ENCODE data around the gene CFAP126.
"Not testable (repeated sequence)": the region's sequence is repeated elsewhere in the genome, so short reads cannot be mapped to it uniquely, and the experiment has no call there.

Gene CFAP126

DNA sequence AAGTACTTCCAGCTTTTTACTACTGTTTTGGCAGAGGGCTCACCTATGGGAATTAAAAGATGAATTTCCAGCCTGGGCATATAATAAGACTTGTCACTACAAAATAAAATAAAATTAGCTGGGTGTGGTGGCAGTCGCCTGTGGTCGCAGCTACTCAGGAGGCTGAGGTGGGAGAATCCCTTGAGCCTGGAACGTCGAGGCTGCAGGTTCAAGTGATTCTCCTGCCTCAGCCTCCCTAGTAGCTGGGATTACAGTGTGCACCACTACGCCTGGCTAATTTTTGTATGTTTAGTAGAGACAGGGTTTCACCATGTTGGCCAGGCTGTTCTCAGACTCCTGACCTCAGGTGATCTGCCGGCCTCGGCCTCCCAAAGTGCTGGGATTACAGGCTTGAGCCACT, 23.5 kb upstream of the CFAP126 start:
- H3K4me3 Mint-ChIP-seq = peak overlapping the region; percentile 91
- peaks cover 32% of the 10 kb centered on the region for H3K4me1 Mint-ChIP-seq (ENCODE audit: low read depth)
- H3K36me3 Mint-ChIP-seq; H3K9me3 Mint-ChIP-seq (ENCODE audit: low read depth); H3K27me3 Mint-ChIP-seq: not testable (repeated sequence)
- H3K27ac Mint-ChIP-seq = peak overlapping the region; percentile 59

DNA sequence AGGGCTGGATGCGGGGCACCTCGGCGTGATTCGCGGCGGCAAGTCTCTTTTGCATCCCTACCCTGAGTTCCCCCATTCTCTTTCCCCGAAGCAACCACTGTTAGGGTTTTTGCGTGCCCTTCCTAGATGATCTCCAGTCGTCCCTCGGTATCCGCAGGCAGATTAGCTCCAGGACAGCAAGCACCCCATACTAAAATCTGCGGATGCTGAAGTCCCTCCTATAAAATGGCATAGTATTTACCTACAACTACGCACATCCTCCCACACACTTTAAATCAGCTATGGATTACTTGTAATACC, 22.8 kb upstream of the CFAP126 start:
- Mint-ChIP-seq H3K4me1 (ENCODE audit: low read depth) (peaks cover 33% of the 10 kb centered on the region), H3K4me3 (peak overlapping the region; percentile 91), H3K27me3 (no peaks in the 10 kb centered on the region), H3K36me3 (no peaks in the 10 kb centered on the region), H3K27ac (peak overlapping the region; percentile 88), H3K9me3 (ENCODE audit: low read depth) (no peaks in the 10 kb centered on the region)

DNA sequence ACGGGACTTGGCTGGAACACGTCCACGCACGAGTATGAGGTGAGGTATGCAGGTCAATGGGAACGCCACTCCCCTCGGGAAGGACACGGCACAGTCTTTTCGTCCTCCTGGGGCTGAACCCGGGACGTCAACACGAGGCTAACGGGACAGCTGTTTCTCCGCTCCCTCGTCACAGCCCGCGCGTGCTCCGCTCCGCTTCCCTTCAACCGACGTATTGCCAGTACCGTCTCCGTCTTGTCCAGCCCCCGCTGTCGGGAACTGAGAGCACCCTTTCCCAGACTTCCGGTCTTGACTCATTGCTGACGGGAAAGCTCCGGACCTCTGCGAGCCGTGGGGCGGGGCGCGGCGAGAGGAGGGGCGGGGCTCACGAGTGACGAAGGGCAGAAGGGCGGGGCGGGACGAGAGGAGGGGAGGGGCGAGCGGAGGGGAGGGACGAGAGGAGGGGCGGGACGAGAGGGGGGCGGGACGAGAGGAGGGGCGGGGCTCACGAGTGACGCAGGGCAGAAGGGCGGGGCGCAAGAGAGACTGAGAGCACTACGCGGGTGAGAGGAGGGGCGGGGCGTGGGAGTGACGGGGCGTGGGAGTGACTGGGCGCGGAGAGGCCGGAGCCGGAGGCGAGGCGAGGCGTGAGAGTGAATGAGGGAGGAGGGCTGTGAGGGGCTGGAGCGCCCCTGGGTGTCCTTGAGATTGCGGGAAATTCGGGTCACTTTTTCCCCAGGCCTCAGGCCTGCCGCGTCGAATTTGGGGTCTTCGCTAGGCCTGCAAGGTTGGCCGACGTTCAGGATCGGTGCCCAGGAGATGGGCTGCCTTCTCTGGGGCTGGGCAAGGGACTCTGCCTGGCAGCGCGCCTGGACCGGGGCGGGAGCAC, 22.2 kb upstream of the CFAP126 start:
- Mint-ChIP-seq H3K4me3 (peak overlapping the region; percentile 91), H3K27me3 (no peaks in the 10 kb centered on the region), H3K4me1 (ENCODE audit: low read depth) (peaks cover 33% of the 10 kb centered on the region), H3K36me3 (no peaks in the 10 kb centered on the region), H3K27ac (peak overlapping the region; percentile 94), H3K9me3 (ENCODE audit: low read depth) (no peaks in the 10 kb centered on the region)

DNA sequence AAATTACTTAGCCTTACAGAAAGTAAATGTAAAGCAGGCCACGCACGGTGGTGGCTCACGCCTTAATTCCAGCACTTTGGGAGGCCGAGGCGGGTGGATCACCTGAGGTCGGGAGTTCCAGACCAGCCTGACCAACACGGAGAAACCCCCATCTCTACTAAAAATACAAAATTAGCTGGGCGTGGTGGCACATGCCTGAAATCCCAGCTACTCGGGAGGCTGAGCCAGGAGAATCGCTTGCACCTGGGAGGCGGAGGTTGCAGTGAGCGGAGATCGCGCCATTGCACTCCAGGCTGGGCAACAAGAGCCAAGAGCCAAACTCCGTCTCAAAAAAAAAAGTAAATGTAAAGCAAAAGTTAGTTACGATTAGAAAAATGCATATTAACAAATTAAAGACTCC, 21.5 kb upstream of the CFAP126 start:
- not testable (repeated sequence) for H3K9me3 Mint-ChIP-seq (ENCODE audit: low read depth); H3K27me3 Mint-ChIP-seq; H3K36me3 Mint-ChIP-seq
- H3K27ac Mint-ChIP-seq = peak overlapping the region; percentile 94
- peaks cover 33% of the 10 kb centered on the region for H3K4me1 Mint-ChIP-seq (ENCODE audit: low read depth)
- H3K4me3 Mint-ChIP-seq = peak overlapping the region; percentile 91

DNA sequence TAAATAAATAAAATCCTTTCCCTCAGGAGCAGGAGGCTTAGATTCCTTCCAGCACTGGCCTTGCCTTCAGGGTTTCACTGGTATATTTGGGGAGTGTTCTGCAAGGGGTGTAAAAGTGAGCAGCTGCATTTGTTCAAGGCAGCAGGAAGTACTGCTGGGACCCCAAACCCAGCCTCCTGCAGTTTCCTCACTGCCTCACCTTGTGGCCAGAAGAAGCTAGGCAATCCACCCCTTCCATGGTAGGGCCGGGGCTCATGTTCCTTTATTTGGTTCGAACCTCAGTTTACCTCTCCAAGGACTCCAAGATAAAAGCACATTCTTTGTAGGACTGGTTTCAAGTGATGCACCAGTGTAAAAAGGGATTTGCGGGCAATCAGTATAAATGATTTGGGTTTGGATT, 21.0 kb upstream of the CFAP126 start:
- peak overlapping the region; percentile 91 for H3K4me3 Mint-ChIP-seq
- no peaks in the 10 kb centered on the region for H3K9me3 Mint-ChIP-seq (ENCODE audit: low read depth)
- H3K27me3 Mint-ChIP-seq = no peaks in the 10 kb centered on the region
- no peaks in the 10 kb centered on the region for H3K36me3 Mint-ChIP-seq
- H3K27ac Mint-ChIP-seq = peak overlapping the region; percentile 94
- H3K4me1 Mint-ChIP-seq (ENCODE audit: low read depth) = peaks cover 33% of the 10 kb centered on the region

DNA sequence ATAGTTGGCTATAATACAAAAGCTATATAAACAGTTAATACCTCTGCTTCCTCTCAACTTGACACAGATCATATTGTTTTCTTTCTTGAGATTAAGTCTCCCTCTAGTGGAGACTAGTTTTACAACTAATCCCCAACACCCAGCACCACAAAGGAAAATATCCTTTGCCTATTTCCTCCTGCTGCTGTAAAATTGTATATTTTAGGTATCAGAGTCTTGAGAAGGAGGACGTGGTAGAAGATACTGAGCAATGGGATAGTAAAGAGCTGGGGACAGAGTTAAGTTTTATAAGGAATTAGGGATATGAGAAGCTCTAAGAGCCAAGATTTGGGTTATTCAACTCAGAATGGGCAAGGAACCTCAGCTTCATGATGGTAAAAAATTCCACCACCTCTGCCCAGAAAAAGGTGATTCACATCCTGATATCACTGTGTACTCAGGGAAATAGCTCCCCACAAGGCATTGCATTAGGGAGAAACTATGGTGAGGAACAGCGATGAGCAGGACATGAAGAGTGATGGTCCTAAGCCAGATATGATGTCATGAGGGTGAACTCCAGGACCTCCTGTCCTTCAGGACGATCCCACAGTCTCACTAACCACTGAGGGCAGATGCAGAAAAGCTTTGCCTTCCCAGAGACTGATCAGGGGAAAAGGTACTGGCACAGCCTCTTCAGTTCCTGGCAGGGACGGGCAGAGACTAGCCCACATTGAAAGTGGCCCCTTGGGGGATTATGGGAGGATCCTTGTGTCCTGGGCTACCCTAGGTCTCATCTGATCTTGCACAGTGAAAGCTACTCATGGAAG, 14.7 kb upstream of the CFAP126 start:
- Mint-ChIP-seq H3K27me3 (no peaks in the 10 kb centered on the region), H3K4me3 (no peak overlapping the region), H3K9me3 (ENCODE audit: low read depth) (no peaks in the 10 kb centered on the region), H3K36me3 (no peaks in the 10 kb centered on the region), H3K4me1 (ENCODE audit: low read depth) (peaks cover 14% of the 10 kb centered on the region), H3K27ac (no peak overlapping the region)

DNA sequence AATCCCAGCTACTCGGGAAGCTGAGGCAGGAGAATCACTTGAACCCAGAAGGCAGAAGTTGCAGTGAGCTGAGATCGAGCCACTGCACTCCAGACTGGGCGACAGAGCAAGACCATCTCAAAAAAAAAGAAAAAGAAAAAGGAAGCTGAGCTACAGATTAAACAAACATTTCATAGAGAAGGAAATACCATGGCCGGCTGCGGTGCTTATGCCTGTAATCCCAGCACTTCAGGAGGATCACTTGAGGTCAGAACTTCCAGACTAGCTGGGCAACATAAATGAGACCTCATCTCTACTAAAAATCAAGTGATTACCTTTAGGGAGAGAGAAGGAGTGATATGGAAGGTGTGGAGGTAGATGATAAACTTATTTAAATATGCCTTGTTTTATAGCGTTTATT, 14.0 kb upstream of the CFAP126 start:
- Mint-ChIP-seq H3K36me3 (no peaks in the 10 kb centered on the region), H3K27me3 (no peaks in the 10 kb centered on the region), H3K4me3 (no peak overlapping the region), H3K27ac (no peak overlapping the region), H3K9me3 (ENCODE audit: low read depth) (no peaks in the 10 kb centered on the region), H3K4me1 (ENCODE audit: low read depth) (peaks cover 9% of the 10 kb centered on the region)

DNA sequence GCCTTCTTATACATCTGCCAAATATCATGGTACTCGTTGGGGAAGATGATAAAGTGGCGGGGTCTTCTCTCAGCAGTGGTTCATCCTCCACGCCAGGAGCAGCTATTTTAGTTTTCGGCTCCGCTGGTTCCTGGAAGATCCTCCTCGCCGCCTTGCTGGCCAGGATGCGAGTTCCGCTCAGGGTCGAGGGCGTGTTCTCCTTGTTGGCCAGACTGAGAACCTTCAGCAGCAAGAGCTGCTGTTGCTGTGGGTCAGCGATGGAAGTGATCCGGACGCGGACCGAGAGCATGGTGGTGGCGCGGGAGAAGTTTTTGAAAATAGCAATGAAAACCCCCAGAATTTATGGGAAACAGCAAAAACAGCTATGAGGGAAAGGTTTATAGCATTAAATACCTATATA, 11.4 kb upstream of the CFAP126 start:
- Mint-ChIP-seq H3K27me3 (no peaks in the 10 kb centered on the region), H3K36me3 (no peaks in the 10 kb centered on the region), H3K9me3 (ENCODE audit: low read depth) (no peaks in the 10 kb centered on the region), H3K4me1 (ENCODE audit: low read depth) (peaks cover 2% of the 10 kb centered on the region), H3K27ac (no peak overlapping the region), H3K4me3 (no peak overlapping the region)

DNA sequence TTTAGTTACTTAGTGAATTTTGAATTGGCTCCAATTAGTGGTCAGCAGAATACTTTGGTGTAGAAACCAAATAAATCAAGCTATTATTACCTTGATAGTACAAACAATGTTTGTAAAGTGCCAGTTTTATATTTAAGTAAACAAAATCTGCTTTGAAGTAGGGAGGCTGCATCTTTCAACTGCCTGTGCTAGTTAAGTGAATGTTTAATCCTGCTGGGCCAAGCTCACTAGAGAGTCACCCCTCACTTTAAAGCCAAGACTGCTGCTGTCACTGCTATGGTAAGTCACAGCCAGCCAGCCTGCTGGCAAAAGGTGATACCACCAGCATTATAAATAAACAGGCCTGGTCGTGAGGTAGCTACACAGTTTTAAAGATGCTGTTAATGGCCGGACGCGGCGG, 10.3 kb upstream of the CFAP126 start:
- Mint-ChIP-seq H3K27me3 (no peaks in the 10 kb centered on the region), H3K9me3 (ENCODE audit: low read depth) (no peaks in the 10 kb centered on the region), H3K4me1 (ENCODE audit: low read depth) (peaks cover 2% of the 10 kb centered on the region), H3K27ac (no peak overlapping the region), H3K4me3 (no peak overlapping the region), H3K36me3 (no peaks in the 10 kb centered on the region)

DNA sequence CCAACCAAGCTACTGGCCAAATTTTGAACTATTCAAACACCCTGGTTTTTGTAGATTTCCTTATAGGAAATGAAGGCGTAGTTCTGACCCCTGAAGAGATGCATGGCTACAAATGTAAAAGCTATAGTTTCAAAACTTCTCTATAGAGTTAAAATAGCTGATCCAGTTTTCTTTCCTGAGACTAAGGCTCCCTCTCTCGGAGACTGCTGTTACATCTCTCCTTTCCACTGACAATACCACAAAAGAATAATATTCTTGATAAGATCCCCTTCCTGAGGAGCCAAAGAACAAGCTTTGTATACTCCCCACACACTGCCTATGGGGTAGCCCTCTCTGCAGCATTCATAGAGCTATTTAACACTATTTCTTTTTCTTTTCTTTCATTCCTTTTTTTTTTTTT, 6.7 kb upstream of the CFAP126 start:
- no peaks in the 10 kb centered on the region for H3K9me3 Mint-ChIP-seq (ENCODE audit: low read depth)
- H3K4me1 Mint-ChIP-seq (ENCODE audit: low read depth) = no peaks in the 10 kb centered on the region
- H3K4me3 Mint-ChIP-seq = no peak overlapping the region
- H3K36me3 Mint-ChIP-seq = no peaks in the 10 kb centered on the region
- H3K27ac Mint-ChIP-seq = no peak overlapping the region
- no peaks in the 10 kb centered on the region for H3K27me3 Mint-ChIP-seq

DNA sequence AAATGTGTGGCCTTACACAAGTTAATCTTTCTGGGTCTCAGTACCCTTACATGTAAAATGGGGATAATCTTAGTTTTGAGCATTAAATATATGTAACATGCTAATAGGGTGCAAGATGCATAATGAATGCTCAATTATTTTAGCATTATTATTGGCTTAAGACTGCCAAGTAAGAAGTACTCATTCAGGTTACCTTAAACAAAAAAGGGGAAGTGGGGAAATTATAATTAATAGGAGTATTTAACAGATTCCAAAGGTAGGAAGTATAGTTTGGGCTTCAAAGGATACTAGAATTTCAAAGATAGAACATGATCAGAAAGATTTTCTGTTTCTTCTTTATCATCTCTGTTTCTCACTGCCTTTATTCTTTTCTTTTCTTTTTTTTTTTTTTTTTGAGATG, 5.8 kb upstream of the CFAP126 start:
- H3K4me3 Mint-ChIP-seq = no peak overlapping the region
- no peak overlapping the region for H3K27ac Mint-ChIP-seq
- H3K9me3 Mint-ChIP-seq (ENCODE audit: low read depth) = no peaks in the 10 kb centered on the region
- H3K4me1 Mint-ChIP-seq (ENCODE audit: low read depth) = no peaks in the 10 kb centered on the region
- no peaks in the 10 kb centered on the region for H3K27me3 Mint-ChIP-seq
- H3K36me3 Mint-ChIP-seq = no peaks in the 10 kb centered on the region

DNA sequence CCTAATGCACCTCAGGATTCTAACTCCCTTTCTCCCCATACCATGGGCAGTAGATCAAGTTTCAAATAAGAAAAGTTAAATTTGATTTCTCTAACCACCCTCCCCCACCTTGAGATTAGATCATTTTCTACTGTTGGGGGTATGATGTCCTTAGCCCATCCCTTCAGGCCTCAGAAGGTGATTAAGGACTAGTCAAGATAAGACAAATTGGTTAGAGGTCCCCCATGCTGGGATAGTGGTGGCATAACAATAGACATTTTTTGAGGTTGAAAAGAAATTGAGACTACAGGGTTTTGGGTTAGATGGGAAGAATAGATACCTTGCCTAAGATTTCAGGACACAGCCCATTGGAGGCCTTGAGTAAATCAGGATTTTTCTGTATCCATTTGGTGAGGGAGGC, 2.5 kb downstream of the CFAP126 start:
- Mint-ChIP-seq H3K4me3 (no peak overlapping the region), H3K4me1 (ENCODE audit: low read depth) (peaks cover 9% of the 10 kb centered on the region), H3K27ac (peak overlapping the region; percentile 10), H3K9me3 (ENCODE audit: low read depth) (no peaks in the 10 kb centered on the region), H3K36me3 (peaks cover 2% of the 10 kb centered on the region), H3K27me3 (no peaks in the 10 kb centered on the region)

DNA sequence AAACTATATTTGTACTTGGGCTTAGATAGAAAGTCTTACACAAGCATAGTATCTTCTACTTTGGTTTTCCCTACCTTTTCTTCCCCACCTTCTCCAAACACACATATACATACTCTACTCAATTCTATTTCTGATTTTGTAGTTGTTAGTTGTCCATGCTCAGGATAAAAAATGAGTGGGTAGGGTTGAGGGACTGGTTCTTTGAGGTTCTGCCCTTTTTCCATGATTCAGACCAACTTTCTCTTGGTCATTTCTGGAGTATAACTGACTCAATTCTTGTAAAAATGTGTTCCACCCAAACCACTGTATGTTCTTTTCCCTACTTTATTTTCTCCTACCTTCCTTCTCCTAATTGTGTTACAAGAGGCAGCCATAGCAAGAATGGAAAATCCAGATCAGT, 3.3 kb downstream of the CFAP126 start:
- H3K27ac Mint-ChIP-seq = peak overlapping the region; percentile 48
- H3K4me3 Mint-ChIP-seq = no peak overlapping the region
- no peaks in the 10 kb centered on the region for H3K27me3 Mint-ChIP-seq
- peaks cover 2% of the 10 kb centered on the region for H3K36me3 Mint-ChIP-seq
- H3K9me3 Mint-ChIP-seq (ENCODE audit: low read depth) = no peaks in the 10 kb centered on the region
- H3K4me1 Mint-ChIP-seq (ENCODE audit: low read depth) = peaks cover 13% of the 10 kb centered on the region

DNA sequence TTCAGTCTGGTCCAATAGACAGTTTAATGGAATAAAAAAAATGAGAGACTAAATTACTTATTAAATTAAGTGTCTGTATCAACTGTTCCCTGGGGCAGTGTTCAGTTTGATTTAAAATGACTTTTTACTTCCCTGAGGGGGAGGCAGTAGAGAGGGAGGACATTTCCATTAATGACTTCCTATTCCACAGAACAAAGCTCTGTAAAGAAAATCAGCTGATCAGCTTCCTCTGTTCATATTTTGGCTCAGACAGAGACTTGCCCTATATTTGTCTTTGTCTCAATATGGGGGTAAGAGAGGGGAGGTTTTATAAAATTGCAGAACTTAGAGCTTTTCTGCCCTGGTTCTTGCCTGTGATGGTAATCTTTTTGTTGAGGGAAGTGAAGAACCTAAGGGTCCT, 8.4 kb downstream of the CFAP126 start:
- H3K36me3 Mint-ChIP-seq = peaks cover 2% of the 10 kb centered on the region
- no peaks in the 10 kb centered on the region for H3K27me3 Mint-ChIP-seq
- peaks cover 8% of the 10 kb centered on the region for H3K4me1 Mint-ChIP-seq (ENCODE audit: low read depth)
- H3K4me3 Mint-ChIP-seq = no peak overlapping the region
- no peaks in the 10 kb centered on the region for H3K9me3 Mint-ChIP-seq (ENCODE audit: low read depth)
- H3K27ac Mint-ChIP-seq = peak overlapping the region; percentile 46

DNA sequence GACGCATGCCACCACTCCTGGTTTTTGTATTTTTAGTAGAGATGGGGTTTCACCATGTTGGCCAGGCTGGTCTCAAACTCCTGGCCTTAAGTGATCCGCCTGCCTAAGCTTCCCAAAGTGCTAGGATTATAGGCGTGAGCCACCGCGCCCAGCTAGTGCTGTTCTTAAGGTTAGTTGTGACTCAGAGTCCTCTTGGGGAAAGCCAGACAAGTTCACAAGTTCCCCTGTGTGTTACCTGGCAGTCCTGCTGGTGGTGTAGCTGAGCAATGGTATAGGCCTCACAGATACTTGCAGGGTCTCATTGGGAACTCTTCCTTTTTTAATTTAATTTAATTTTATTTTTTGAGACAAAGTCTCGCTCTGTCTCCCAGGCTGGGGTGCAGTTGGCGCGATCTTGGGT, 10.6 kb downstream of the CFAP126 start:
- Mint-ChIP-seq H3K36me3 (peaks cover 2% of the 10 kb centered on the region), H3K9me3 (ENCODE audit: low read depth) (no peaks in the 10 kb centered on the region), H3K4me1 (ENCODE audit: low read depth) (peaks cover 8% of the 10 kb centered on the region), H3K27ac (no peak overlapping the region), H3K27me3 (no peaks in the 10 kb centered on the region), H3K4me3 (no peak overlapping the region)

DNA sequence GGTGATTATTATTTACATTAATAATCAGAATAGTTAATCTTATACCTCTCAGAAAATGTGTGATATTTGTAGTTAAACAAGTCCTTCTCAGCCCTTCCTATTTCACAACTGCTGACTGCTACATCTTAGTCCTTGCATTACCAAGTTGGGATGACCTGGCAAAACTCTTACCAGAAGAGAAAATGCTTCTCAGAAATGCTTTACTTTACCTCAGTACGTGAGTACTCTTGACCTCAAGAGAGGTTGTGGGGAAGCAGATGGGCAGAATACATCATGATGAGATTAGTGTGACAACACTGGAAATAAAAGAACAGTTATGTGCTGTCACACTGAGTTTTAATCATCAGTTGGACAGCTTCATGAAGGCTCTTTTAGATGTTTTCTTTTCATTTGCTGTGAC, 16.2 kb downstream of the CFAP126 start:
- no peak overlapping the region for H3K4me3 Mint-ChIP-seq
- H3K27ac Mint-ChIP-seq = no peak overlapping the region
- no peaks in the 10 kb centered on the region for H3K27me3 Mint-ChIP-seq
- H3K9me3 Mint-ChIP-seq (ENCODE audit: low read depth) = no peaks in the 10 kb centered on the region
- peaks cover 7% of the 10 kb centered on the region for H3K4me1 Mint-ChIP-seq (ENCODE audit: low read depth)
- H3K36me3 Mint-ChIP-seq = peaks cover 3% of the 10 kb centered on the region
